ENCODE data around the gene CASP1.
"Not testable (repeated sequence)": the region's sequence is repeated elsewhere in the genome, so short reads cannot be mapped to it uniquely, and the experiment has no call there.

GRCh38 chr11:105080171-105080906 lies 45.4 kb upstream of the CASP1 start:
- TF ChIP-seq EGR1 (IDR thresholded peaks at IDR 0.05; ENCODE audit: low read depth in 2 of 2); YY1 (IDR thresholded peaks at IDR 0.05); TAF1 (conservative IDR thresholded peaks at IDR 0.05); NR2F2 (IDR thresholded peaks at IDR 0.05); CTCF (IDR thresholded peaks at IDR 0.05; ENCODE audit: low read depth, low read length, missing input control); REST (IDR thresholded peaks at IDR 0.05); GABPA (IDR thresholded peaks at IDR 0.05 in 1 of 2, conservative IDR thresholded peaks at IDR 0.05 in 1 of 2); MAX (IDR thresholded peaks at IDR 0.05); RAD21 (IDR thresholded peaks at IDR 0.05); FOXA1 (IDR thresholded peaks at IDR 0.05): not testable (repeated sequence)
